C4-2B (cell line): ENCODE results near the gene TARS2.

Experiments used
- CTCF ChIP-seq: fragments of 450-650 bp; conservative IDR thresholded peaks from 2 replicates; pipeline ENCODE4 v1.5.1; 2017; ENCODE audit warnings: mild to moderate bottlenecking
- ZFX ChIP-seq: fragments of 450-650 bp; IDR thresholded peaks from 2 replicates; pipeline ENCODE4 v1.6.1; 2017

DNA sequence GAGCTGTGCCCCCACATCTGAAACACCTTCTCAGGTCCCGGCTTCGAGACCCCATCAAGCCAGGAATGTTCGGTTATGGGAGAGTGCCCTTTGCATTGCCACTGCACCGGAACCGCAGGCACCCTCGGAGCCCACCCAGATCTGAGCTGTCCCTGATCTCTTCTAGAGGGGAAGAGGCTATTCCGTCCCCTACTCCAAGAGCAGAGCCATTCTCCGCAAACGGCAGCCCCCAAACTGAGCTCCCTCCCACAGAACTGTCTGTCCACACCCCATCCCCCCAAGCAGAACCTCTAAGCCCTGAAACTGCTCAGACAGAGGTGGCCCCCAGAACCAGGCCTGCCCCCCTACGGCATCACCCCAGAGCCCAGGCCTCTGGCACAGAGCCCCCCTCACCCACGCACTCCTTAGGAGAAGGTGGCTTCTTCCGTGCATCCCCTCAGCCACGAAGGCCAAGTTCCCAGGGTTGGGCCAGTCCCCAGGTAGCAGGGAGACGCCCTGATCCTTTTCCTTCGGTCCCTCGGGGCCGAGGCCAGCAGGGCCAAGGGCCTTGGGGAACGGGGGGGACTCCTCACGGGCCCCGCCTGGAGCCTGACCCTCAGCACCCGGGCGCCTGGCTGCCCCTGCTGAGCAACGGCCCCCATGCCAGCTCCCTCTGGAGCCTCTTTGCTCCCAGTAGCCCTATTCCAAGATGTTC lies 66.3 kb downstream of the TARS2 start:
- TF ChIP-seq CTCF (no peak), ZFX (no peak)
